Panc1 (cell line): Measurements from ENCODE around the gene IRF2BP2.

Experiments used
- CTCF ChIP-seq: fragments of 450-650 bp; IDR thresholded peaks from 2 replicates; pipeline ENCODE4 v1.5.1; 2017; ENCODE audit warnings: mild to moderate bottlenecking
- POLR2AphosphoS5 ChIP-seq: IDR thresholded peaks from 2 replicates; pipeline ENCODE4 v1.6.1; 2012; ENCODE audit warnings: mild to moderate bottlenecking, low read depth, low read length, moderate library complexity
- REST ChIP-seq, 2 experiments: IDR thresholded peaks; 2 replicates each; pipeline ENCODE4 v1.6.1; 2011 to 2012; ENCODE audit warnings: low read depth in 2 of 2, control low read depth in 1 of 2, low read length in 1 of 2, mild to moderate bottlenecking in 1 of 2, moderate library complexity in 1 of 2; ENCODE audit not compliant: insufficient read depth in 1 of 2

GRCh38 chr1:234647245-234647644, 37.3 kb upstream of the IRF2BP2 start:
- TF ChIP-seq CTCF (no peak), POLR2AphosphoS5 (no peak), REST (IDR thresholded peaks at IDR 0.05; ENCODE audit: insufficient read depth in 1 of 2, low read depth in 2 of 2, low read length in 1 of 2) (no peak)
